Bronchial epithelial cell (primary cell): ENCODE results near the gene TRA2B. TPM values are rescaled to one million over a fixed set of nuclear protein-coding genes. Genes with fewer than 3 reads are reported as not detected.

Experiments used
- DNase-seq: peaks from one replicate; pipeline ENCODE4 v3.0.0-alpha.2; 2010; ENCODE audit warnings: low read depth
- FAIRE-seq: peaks from 2 replicates; lab custom pipeline; 2011; peaks lifted over from hg19 to GRCh38; lab: Jason Lieb, UNC
- H3K27me3 ChIP-seq: 2 replicates; pipeline ENCODE4 v1.5.1; 2011; ENCODE audit warnings: low read length; ENCODE audit not compliant: control insufficient read depth, insufficient read depth
- H3K36me3 ChIP-seq: 2 replicates; pipeline ENCODE4 v1.5.1; 2011; ENCODE audit warnings: low read length; ENCODE audit not compliant: control insufficient read depth, insufficient read depth
- H3K4me3 ChIP-seq: 2 replicates; pipeline ENCODE4 v1.5.1; 2011; ENCODE audit warnings: mild to moderate bottlenecking, low read depth, low read length, control low read depth
- CTCF ChIP-seq: IDR thresholded peaks from 2 replicates; pipeline ENCODE4 v1.5.1; 2011; ENCODE audit warnings: mild to moderate bottlenecking, moderate library complexity, low read length, control low read depth, inconsistent platforms; ENCODE audit not compliant: insufficient read depth, severe bottlenecking
- total RNA-seq: library from RNA; depleted of rRNA; stranded (reverse); fragments of >200 nt; gene quantifications from 2 replicates; pipeline ENCODE4 v1.2.1, GENCODE V29; 2014

The TRA2B gene
- total RNA-seq, 1 donor from 2014 or later = 202 TPM

- FAIRE-seq (no peak), DNase-seq (no peak)
- no peak for TF ChIP-seq CTCF
- Histone ChIP-seq H3K27me3 (no peaks in the 10 kb centered on the region), H3K4me3 (peak overlapping the region; percentile 100), H3K36me3 (peaks cover 3% of the 10 kb centered on the region)
Observed at GRCh38 chr3:185935465-185936272, 2.1 kb downstream of the TRA2B start.

- FAIRE-seq (no peak), DNase-seq (no peak)
- Histone ChIP-seq H3K27me3 (no peaks in the 10 kb centered on the region), H3K36me3 (peaks cover 4% of the 10 kb centered on the region), H3K4me3 (peak overlapping the region; percentile 100)
- no peak for TF ChIP-seq CTCF
Observed at GRCh38 chr3:185934767-185935464, 2.9 kb downstream of the TRA2B start.

GRCh38 chr3:185934174-185934557, 3.6 kb downstream of the TRA2B start:
- no peaks in the 10 kb centered on the region for H3K27me3 ChIP-seq
- TF ChIP-seq CTCF = no peak
- peak overlapping the region; percentile 100 for H3K4me3 ChIP-seq
- peaks cover 4% of the 10 kb centered on the region for H3K36me3 ChIP-seq
- no peak for DNase-seq
- FAIRE-seq = no peak

GRCh38 chr3:185933374-185934173, 4.2 kb downstream of the TRA2B start:
- H3K4me3 ChIP-seq = no peak overlapping the region
- peaks cover 4% of the 10 kb centered on the region for H3K36me3 ChIP-seq
- TF ChIP-seq CTCF = no peak
- DNase-seq = no peak
- H3K27me3 ChIP-seq = no peaks in the 10 kb centered on the region
- FAIRE-seq = no peak

GRCh38 chr3:185931777-185932612, 5.8 kb downstream of the TRA2B start:
- peaks cover 5% of the 10 kb centered on the region for H3K36me3 ChIP-seq
- H3K27me3 ChIP-seq = no peaks in the 10 kb centered on the region
- FAIRE-seq (no peak), DNase-seq (no peak)
- no peak overlapping the region for H3K4me3 ChIP-seq
- no peak for TF ChIP-seq CTCF
